GM19452 (cell line): ENCODE measurements around the gene FAXDC2.

ENCODE experiments used
- ATAC-seq: cut with Tn5 transposase; IDR thresholded peaks from one replicate; pipeline ENCODE4 v1.9.1; 2021; ENCODE audit not compliant: unreplicated experiment

The FAXDC2 gene

DNA sequence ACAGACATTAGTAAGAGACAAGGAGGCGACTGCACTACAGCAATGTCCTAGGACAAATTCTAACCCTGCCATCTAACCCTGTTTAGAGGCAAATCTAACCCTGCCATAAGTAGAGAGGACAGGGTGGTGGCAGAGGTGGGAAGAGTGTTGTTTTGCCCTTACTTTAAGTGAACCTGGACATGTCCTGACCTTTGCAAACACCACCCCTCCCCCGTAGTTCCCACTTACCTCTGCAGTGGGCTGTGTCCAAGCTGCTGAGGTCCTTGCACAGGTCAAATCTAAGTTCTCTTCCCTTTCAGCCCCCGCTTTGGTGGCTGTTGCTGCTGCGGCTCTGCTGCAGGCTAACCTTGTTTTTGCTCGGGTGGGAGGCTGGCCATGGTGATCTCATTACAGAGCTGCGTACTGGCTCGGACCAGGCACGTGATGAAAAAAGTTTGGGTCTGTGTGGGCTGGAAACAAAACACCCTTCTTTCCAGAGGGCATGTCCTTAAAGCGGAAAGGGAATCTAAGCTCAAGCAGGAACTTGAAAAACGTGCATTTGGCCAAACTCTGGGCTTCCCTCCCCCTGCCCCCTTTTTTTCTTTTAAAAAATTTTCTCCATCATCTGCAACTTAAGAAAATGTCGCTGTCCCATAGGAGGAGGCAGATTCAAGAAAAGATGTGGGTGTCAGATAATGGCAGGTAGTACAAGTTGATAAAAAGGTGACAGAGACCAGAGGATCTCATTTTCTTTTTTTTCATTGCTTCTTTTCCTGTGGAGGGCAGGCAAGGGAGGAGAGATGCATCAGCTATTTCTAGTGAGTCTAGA is at the start of gene FAXDC2:
FAXDC2 (minus strand) TSS at position 349 of the 808 bp plus-strand sequence. CDS start 12,425 bp downstream, outside the sequence.
- no peak for ATAC-seq

DNA sequence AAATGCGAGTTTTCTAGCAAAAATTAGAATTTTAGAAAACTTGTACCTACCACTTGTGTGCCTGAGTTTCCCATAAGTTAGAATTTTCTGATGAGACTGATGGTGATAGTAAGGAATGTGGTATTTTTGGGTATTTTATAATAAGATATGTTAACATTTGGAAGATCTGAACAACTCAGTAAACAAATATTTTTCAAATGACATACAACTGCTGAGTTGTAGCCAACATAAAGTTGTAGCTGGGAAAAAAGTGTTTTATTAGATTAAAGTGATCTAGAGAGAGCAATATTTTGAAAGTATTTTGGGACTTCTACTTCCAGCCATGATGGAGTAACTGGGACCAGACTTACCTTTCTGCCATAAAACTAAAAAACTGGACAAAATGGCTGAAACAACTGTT is 49.7 kb upstream of the FAXDC2 start:
- no peak for ATAC-seq

- ATAC-seq: no peak
These were observed 48.9 kb upstream of the FAXDC2 start for GRCh38 chr5:154899151-154899816.

GRCh38 chr5:154898210-154898609 is 47.8 kb upstream of the FAXDC2 start:
- ATAC-seq: no peak

DNA sequence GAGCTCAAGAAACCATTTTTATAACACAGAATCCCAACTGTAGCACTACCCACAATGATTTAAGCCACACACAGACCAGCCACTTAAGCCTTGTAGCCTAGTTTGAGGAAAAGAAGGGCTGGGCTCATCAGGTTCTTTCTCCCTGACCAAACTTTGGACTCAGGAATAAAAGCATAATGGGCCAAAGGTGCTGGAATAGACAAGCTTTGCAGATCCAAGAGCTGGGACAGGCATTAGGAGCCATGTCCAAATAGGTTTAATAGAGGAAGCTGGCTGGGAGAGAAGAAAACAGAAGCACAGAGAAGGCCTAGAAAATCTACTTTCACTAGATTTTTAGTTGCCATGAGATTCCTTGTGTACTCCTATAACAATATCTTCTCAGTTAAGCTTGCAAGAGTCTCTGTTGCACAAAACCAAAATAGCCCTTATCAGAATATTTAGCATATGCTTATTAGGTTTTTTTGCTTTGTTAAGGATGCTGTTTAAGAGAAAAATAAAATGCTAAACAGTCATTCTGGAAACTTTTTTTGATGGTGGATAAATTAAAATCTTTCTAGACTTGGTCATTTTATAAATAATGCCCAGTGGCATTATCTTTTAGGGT is 46.3 kb upstream of the FAXDC2 start:
- ATAC-seq: no peak

- no peak for ATAC-seq
These were observed 45.5 kb upstream of the FAXDC2 start for GRCh38 chr5:154895606-154896561.

DNA sequence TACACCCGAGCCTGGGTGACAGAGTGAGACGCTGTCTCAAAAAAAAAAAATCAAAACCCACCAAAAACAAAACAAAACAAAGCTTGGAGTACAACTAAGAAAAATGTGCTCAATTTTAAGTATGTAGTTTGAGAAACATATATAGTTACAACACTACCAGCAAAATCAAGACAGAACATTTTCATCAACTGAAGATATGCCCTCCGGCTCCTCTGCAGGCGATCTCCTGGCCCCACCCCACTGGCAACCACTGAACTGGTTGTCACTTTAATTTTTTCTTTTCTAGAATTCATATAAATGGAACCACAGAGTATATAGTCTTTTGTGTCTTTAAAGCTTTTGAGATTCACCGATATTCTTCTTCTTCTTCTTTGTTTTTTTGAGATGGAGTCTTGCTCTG is 43.0 kb upstream of the FAXDC2 start:
- ATAC-seq: no peak

GRCh38 chr5:154892369-154892771 is 42.0 kb upstream of the FAXDC2 start:
- ATAC-seq: no peak

DNA sequence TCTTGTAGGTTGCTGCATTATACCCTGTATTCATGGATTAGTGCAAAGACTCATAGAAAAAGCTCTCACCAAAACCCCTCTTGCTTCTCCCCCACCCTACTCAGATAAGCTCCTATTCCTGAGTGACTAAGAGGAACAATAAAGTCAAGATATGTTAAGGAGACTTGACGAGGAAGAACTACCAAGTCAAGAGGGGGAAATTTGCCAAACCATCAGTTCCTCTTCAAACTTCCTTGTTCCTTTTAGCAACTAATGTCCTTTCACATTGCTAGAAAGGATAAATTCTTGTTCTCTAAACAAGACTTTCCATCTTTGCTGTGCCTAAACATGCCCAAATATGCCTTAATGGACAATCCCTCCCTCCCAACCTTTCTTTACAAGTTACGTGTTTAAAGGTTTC is 35.0 kb upstream of the FAXDC2 start:
- ATAC-seq: no peak

- ATAC-seq: no peak
These were observed 34.0 kb upstream of the FAXDC2 start for GRCh38 chr5:154884424-154884823.

- no peak for ATAC-seq
These were observed 31.6 kb upstream of the FAXDC2 start for GRCh38 chr5:154881986-154882385.

GRCh38 chr5:154878642-154879335 is 28.4 kb upstream of the FAXDC2 start:
- no peak for ATAC-seq

- ATAC-seq: no peak
These were observed 23.5 kb upstream of the FAXDC2 start for GRCh38 chr5:154873791-154874331.

DNA sequence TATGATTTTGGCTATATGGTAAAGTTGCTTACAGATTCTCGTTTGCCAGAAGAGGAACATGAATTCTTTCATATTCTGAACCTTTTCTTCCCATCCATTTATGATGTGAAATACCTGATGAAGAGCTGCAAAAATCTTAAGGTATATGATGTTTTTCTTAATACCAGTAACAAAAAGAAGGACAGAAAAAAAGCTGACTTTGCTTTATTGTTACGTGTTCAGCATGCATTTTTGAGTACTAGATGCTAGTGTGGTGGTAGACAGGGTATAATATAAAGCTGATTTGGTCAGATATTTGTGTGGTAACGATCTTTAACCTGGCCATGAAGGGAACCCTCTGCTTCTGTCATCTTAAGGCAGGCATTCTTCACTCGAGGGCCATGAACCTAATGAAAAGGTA is 21.3 kb upstream of the FAXDC2 start:
- ATAC-seq: no peak

DNA sequence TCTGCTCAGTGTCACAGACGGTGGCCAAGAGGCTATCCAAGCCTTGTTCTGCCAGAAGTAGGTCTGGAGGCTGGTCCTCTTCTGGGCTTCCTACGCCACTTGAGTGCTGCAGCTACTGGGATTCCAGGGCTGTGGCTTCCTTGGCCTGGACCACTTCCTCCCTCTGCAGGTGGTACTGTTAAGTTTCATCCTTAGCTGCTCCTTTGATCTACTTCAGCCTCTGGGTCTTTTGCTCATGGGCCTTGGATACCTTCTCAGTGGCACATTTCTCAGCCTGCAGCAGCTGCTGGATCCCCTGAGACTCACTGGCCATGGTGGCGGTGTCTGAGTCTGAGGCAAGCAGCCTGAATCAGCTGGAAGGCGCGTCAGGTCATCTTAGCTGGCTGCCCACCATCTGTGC is 18.3 kb upstream of the FAXDC2 start:
- ATAC-seq: no peak

GRCh38 chr5:154866841-154867240 is 16.4 kb upstream of the FAXDC2 start:
- ATAC-seq: no peak

- no peak for ATAC-seq
These were observed 15.2 kb upstream of the FAXDC2 start for GRCh38 chr5:154865466-154866184.

DNA sequence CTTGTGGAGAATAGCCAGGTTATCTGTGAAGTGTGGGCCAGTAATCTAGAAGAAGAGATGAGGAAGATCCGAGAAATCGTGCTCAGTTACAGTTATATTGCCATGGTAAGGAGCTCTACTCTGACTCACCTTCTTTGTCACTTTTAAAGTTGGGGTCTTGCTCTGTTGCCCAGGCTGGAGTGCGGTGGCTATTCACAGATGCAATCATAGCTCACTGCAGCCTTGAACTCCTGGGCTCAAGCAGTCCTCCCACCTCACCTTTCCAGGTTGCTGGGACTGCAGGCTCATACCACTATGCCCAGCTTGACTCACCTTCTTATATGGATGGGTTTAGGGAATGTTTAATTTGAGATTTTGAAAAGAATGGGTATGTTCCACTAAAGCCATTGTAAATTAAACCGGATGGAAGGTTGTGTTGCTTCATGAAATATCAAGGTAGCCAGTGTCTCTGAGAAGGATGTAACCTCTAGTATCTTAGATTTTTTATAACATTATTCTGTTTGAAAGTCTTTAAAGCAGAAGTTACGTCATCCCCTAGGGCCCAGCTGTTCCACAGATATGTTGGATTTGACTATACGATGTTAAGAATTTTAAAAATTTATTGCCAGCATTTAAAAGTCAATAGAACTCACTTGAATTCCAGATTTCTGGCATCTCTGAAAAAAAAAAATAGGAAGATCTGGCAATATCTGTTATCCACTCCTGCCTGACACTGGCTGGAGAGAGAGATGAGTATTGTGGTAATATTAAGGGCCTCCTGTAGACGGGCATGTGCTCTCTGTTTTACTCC is 13.1 kb upstream of the FAXDC2 start:
- ATAC-seq: no peak

- no peak for ATAC-seq
These were observed 12.4 kb upstream of the FAXDC2 start for GRCh38 chr5:154862766-154863165.
